Measurements from ENCODE around the gene HEPACAM. TPM values are rescaled to one million over a fixed set of nuclear protein-coding genes. Genes with fewer than 3 reads are reported as not detected.

The HEPACAM gene, protein sequence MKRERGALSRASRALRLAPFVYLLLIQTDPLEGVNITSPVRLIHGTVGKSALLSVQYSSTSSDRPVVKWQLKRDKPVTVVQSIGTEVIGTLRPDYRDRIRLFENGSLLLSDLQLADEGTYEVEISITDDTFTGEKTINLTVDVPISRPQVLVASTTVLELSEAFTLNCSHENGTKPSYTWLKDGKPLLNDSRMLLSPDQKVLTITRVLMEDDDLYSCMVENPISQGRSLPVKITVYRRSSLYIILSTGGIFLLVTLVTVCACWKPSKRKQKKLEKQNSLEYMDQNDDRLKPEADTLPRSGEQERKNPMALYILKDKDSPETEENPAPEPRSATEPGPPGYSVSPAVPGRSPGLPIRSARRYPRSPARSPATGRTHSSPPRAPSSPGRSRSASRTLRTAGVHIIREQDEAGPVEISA
- total RNA-seq: 3.4 TPM

DNA sequence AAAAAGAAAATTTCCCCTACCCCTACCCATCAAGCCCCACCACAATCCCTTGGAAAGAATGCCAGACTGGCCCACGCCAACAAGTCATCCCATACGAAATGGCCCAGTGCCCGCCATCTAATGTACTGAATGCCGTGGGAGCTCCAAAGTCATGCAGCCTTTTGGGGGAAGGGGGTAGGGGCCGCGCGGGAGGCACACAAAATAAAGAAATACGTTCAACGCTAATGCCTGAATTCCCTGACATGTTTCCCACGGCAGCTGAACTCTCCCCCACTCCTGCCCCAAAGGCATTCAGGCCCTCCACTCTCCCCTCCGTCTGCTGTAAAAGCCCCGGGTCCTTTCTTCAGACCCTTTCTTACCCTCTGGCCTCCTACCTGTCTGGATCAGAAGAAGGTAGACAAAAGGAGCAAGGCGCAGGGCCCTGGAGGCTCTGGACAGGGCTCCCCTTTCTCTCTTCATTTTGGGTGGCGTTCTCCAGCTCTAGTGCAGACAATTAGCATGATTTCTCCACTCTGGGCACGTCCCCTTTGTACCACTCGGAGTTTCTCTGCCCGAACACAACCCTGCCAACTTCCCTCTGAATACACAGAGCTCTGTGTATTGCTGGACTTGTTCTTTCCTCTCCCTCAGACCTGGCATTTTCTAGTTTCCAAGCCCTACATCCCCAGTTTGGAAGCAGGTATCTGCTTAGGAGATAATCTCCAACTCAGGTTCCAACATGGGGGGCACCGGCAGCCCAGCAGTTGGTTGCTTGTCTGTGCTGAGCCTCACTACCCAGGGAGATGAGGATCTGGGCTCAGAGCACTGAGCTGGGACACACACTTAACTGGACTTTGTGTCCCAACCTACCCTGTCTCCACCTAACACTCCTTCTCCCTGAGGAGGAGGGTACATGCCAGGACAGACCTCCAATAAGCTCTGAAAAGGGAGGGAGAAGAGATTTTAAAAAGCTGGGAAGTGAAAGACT, at the start of gene HEPACAM:
Gene HEPACAM, minus strand, starts transcription at position 500 of the 967 bp plus-strand sequence. Its CDS starts 41 bp downstream, at position 459.
- Histone ChIP-seq H3K4me1 (no peaks in the 10 kb centered on the region), H3K36me3 (no peaks in the 10 kb centered on the region), H3K27ac (no peak within 1 kb of the TSS), H3K9me3 (no peaks in the 10 kb centered on the region), H3K4me3 (no peak within 1 kb of the TSS), H3K27me3 (no peaks in the 10 kb centered on the region)
- TF ChIP-seq POLR2A (IDR thresholded peaks at IDR 0.05) (no peak), POLR2AphosphoS5 (IDR thresholded peaks at IDR 0.05; ENCODE audit: insufficient read depth in 1 of 2, low read depth in 1 of 2) (no peak)
- TF ChIP-seq, protein P1, sequence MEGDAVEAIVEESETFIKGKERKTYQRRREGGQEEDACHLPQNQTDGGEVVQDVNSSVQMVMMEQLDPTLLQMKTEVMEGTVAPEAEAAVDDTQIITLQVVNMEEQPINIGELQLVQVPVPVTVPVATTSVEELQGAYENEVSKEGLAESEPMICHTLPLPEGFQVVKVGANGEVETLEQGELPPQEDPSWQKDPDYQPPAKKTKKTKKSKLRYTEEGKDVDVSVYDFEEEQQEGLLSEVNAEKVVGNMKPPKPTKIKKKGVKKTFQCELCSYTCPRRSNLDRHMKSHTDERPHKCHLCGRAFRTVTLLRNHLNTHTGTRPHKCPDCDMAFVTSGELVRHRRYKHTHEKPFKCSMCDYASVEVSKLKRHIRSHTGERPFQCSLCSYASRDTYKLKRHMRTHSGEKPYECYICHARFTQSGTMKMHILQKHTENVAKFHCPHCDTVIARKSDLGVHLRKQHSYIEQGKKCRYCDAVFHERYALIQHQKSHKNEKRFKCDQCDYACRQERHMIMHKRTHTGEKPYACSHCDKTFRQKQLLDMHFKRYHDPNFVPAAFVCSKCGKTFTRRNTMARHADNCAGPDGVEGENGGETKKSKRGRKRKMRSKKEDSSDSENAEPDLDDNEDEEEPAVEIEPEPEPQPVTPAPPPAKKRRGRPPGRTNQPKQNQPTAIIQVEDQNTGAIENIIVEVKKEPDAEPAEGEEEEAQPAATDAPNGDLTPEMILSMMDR (IDR thresholded peaks at IDR 0.05): no peak
- intact Hi-C loops (cut with DNase I): no loop called here
- no peak for DNase-seq (ENCODE audit: extremely low spot score in 2 of 2)

DNA sequence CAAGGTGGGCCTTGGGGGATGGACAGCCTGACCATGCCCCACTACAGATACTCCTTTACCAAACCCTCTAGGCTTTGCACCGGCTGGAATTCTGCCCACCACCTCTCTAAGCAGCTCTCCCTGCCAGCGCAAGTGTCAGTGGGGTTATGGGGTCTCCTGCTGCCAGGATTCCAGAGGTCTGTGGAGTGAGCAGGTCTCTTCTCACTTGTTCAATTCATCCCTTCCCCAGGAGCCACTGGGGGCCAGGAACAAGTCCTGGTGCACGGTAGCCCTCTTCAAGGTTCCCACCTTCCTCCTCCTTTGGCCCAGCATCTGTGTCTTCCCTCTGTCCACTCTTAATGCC, 48.6 kb upstream of the HEPACAM start:
- Histone ChIP-seq H3K27me3 (no peaks in the 10 kb centered on the region), H3K4me1 (no peaks in the 10 kb centered on the region), H3K4me3 (no peak overlapping the region), H3K9me3 (peaks cover 4% of the 10 kb centered on the region), H3K36me3 (no peaks in the 10 kb centered on the region), H3K27ac (no peak overlapping the region)
- intact Hi-C loops (cut with DNase I): no loop called here
- TF ChIP-seq, protein P1 (IDR thresholded peaks at IDR 0.05): no peak
- TF ChIP-seq POLR2AphosphoS5 (IDR thresholded peaks at IDR 0.05; ENCODE audit: insufficient read depth in 1 of 2, low read depth in 1 of 2): no peak
- no peak for TF ChIP-seq POLR2A (IDR thresholded peaks at IDR 0.05)
- DNase-seq (ENCODE audit: extremely low spot score in 2 of 2): no peak

DNA sequence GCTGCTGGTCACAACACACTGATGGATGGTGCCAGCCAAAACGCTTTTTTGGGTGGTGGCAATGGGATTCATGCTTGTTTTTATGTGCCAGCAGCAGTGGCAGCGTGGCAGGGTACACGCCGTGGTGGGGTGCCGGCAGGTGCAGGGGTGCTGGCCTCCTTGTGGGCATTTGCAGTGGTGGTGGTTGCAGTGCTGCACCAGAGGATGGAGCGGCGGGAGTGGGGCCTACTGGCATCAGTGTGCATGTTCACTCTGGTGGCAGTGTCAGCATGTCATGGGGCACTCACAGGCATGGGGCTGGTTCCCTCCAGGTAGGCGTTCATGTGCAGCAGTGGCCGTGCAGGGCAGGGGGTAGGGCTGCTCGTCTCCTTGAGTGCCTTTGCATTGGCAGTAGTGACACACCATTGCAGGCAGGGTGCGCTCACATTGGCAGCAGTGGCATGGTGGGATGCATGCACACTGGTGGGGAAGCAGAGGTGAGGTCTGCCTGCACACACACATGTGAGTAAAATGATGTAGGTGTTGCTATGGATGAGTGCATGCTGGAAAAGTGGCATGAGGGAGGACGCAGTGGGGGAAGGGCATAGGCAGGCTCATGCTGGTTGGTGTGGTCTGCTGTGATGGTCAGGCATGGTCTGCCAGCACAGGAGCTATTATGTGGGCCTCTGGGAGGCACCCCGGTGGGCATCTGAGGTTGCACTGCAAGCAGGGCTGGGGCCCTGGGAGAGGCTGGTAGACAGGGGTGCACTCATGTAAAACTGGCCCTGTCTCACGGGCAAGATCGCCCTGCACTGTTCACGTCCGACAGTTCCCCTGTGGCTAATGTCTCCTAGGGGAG, 48.0 kb upstream of the HEPACAM start:
- TF ChIP-seq POLR2A (IDR thresholded peaks at IDR 0.05): no peak
- DNase-seq (ENCODE audit: extremely low spot score in 2 of 2): no peak
- Histone ChIP-seq H3K4me1 (no peaks in the 10 kb centered on the region), H3K4me3 (no peak overlapping the region), H3K27ac (no peak overlapping the region), H3K27me3 (no peaks in the 10 kb centered on the region), H3K9me3 (peaks cover 4% of the 10 kb centered on the region), H3K36me3 (no peaks in the 10 kb centered on the region)
- intact Hi-C loops (cut with DNase I): no loop called here

DNA sequence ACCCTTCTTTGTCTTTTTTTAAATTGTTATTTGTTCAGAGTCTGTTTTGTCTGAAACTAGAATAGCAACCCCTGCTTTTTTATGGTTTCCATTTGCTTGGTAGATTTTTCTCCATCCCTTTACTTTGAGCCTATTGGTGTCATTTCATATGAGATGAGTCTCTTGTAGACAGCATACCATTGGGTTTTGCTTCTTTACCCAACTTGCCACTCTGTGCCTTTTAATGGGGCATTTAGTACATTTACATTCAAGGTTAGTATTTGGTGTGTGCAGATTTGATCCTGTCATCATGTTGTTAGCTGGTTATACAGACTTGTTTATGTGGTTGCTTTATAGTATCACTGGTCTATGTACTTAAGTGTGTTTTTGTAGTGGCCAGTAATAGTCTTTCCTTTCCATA, 46.2 kb upstream of the HEPACAM start:
- no peak overlapping the region for H3K27ac ChIP-seq
- no peak overlapping the region for H3K4me3 ChIP-seq
- H3K4me1 ChIP-seq: no peaks in the 10 kb centered on the region
- H3K9me3 ChIP-seq: peaks cover 4% of the 10 kb centered on the region
- no peak for DNase-seq (ENCODE audit: extremely low spot score in 2 of 2)
- intact Hi-C loops (cut with DNase I): no loop called here
- no peaks in the 10 kb centered on the region for H3K36me3 ChIP-seq
- no peak for TF ChIP-seq POLR2A (IDR thresholded peaks at IDR 0.05)
- TF ChIP-seq, protein P1 (IDR thresholded peaks at IDR 0.05): no peak
- no peak for TF ChIP-seq POLR2AphosphoS5 (IDR thresholded peaks at IDR 0.05; ENCODE audit: insufficient read depth in 1 of 2, low read depth in 1 of 2)
- no peaks in the 10 kb centered on the region for H3K27me3 ChIP-seq

DNA sequence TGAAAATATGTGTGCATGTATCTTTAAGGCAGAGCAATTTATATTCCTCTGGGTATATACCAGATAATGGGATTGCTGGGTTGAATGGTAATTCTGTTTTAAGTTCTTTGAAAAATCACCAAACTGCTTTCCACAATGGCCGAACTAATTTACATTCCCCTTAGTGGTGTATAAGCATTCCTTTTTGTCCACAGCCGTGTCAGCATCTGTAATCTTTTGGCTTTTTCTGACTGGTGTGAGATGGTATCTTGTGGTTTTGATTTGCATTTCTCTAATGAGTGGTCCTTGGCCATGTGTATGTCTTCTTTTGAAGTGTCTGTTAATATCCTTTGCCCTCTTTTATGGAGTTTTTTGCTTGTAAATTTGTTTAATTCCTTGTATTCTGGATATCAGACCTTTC, 42.5 kb upstream of the HEPACAM start:
- H3K27me3 ChIP-seq: no peaks in the 10 kb centered on the region
- H3K36me3 ChIP-seq: no peaks in the 10 kb centered on the region
- no peaks in the 10 kb centered on the region for H3K4me1 ChIP-seq
- peaks cover 4% of the 10 kb centered on the region for H3K9me3 ChIP-seq
- intact Hi-C loops (cut with DNase I): no loop called here
- no peak overlapping the region for H3K27ac ChIP-seq
- DNase-seq (ENCODE audit: extremely low spot score in 2 of 2): no peak
- TF ChIP-seq POLR2A (IDR thresholded peaks at IDR 0.05): no peak
- TF ChIP-seq POLR2AphosphoS5 (IDR thresholded peaks at IDR 0.05; ENCODE audit: insufficient read depth in 1 of 2, low read depth in 1 of 2): no peak
- TF ChIP-seq, protein P1 (IDR thresholded peaks at IDR 0.05): no peak
- H3K4me3 ChIP-seq: no peak overlapping the region

Measured in vagina (tissue), 2 donors.